Body of pancreas (tissue), 4 donors: ENCODE results near the gene RCAN2. TPM values are rescaled to one million over a fixed set of nuclear protein-coding genes. Genes with fewer than 3 reads are reported as not detected.
A peak's percentile ranks its signal among the peaks of the same experiment; 100 is the strongest.

Experiments used
- ATAC-seq: fragments of 150-250 bp; one replicate; pipeline ENCODE4 v1.9.1; 2016
- DNase-seq, 4 donors: peaks; one replicate each; pipeline ENCODE4 v3.0.0-alpha.2; 2019
- H3K27ac ChIP-seq, 4 donors: fragments of 200-600 bp; sonication (generic); 1 replicate in 3 of 4; 2 replicates in 1 of 4; pipeline versions ENCODE4 v1.5.1 to v1.6.1; 2016 to 2019; ENCODE audit warnings: mild to moderate bottlenecking in 1 of 4, mixed read lengths in 1 of 4, moderate library complexity in 1 of 4
- H3K27me3 ChIP-seq, 2 donors: fragments of 200-600 bp; sonication (generic); one replicate each; pipeline ENCODE4 v1.6.0; 2016; ENCODE audit warnings: mild to moderate bottlenecking in 1 of 2
- H3K36me3 ChIP-seq, 2 donors: fragments of 200-600 bp; sonication (generic); replicated peaks in 1 of 2; 2 replicates each; pipeline ENCODE4 v1.5.1; 2016; ENCODE audit warnings: low read depth in 2 of 2; ENCODE audit not compliant: insufficient read depth in 1 of 2
- H3K4me1 ChIP-seq: fragments of 200-600 bp; sonication (generic); one replicate; pipeline ENCODE4 v1.6.0; 2016
- H3K4me3 ChIP-seq, 2 donors: fragments of 200-600 bp; sonication (generic); 1 replicate in 1 of 2; 2 replicates in 1 of 2; pipeline ENCODE4 v1.5.1; 2016 to 2019
- H3K9me3 ChIP-seq, 3 donors: fragments of 200-600 bp; sonication (generic); 1 replicate in 2 of 3; 2 replicates in 1 of 3; pipeline ENCODE4 v1.5.1; 2016
- POLR2A ChIP-seq, 3 donors: fragments of 450-650 bp; IDR thresholded peaks; one replicate each; pipeline ENCODE4 v1.6.1; 2016; ENCODE audit warnings: antibody characterized with exemption in 3 of 3, mild to moderate bottlenecking in 2 of 3
- WGBS, 2 donors: methylation state at CpG; one replicate each; pipeline ENCODE4 v1.1.5; 2017; 5-methylcytosine and 5-hydroxymethylcytosine counted together
- intact Hi-C: fragments of 100-400 bp; cut with DNase I; formaldehyde crosslinking; loops from one replicate; pipeline ENCODE4 v1.15.1; 2023
- total RNA-seq, 2 donors: library from RNA; depleted of rRNA; stranded (reverse); fragments of >200 nt; gene quantifications; one replicate each; pipeline ENCODE4 v1.1.0, GENCODE V29; 2016
- TF ChIP-seq, protein P1 (sequence below), 7 experiments: fragments of 450-650 bp in 4 of 7; fragments of 200-600 bp in 3 of 7; sonication (generic) in 3 of 7; IDR thresholded peaks; one replicate each; pipeline ENCODE4 v1.5.1; 2016 to 2019; ENCODE audit warnings: antibody characterized with exemption in 7 of 7

RCAN2 gene
- total RNA-seq, 2 donors from 2014 or later, result 5.3 to 6.5 TPM

DNA sequence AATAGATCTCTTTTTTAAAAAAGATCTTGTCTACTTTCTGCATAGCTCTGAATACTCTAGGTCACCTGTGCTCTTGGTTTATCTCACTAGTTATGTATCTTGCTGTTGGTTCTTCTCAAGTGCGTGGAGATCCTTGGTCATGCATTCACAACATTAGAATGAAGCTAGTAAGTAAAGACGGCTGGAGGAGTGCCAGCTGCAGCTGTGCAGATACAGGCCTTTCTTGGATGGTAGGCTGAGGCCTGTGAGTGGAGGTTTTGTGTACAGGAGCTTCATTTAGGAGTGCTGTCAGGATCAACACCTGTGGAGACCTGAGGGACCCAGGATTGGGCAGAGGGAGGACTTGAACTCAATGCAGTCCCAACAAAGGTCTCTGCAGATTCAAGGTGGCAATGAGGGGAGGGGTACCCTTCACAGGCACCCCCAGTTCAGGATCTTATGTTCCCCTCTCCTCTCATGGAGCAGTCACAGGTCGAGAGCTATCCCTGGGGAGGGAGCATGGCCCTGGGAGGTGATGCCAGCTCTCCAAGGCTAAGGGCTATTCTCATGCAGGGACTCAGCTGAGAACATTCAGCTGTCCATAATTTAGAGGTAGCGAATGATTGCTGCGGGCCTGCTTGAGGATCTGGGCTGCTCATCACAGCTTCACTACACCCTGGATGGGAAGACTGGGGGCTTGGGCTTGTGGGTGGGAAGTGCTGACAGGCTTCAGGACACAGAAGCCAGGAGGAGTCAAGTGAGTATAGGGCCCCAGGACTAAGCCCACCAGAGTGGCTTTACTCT lies 221.6 kb downstream of the RCAN2 start:
- Histone ChIP-seq H3K27me3 (no peaks in the 10 kb centered on the region), H3K36me3 (no peaks in the 10 kb centered on the region), H3K27ac (no peak overlapping the region), H3K4me1 (peaks cover 12% of the 10 kb centered on the region), H3K4me3 (no peak overlapping the region), H3K9me3 (no peaks in the 10 kb centered on the region)
- 87 to 92% methylated on average over 2 to 4 of the region's 5 CpGs for WGBS, 2 donors
- ATAC-seq (no peak), DNase-seq (peak in 3 of 4 donors; percentile 13 to 36 (median 15))
- TF ChIP-seq, protein P1, sequence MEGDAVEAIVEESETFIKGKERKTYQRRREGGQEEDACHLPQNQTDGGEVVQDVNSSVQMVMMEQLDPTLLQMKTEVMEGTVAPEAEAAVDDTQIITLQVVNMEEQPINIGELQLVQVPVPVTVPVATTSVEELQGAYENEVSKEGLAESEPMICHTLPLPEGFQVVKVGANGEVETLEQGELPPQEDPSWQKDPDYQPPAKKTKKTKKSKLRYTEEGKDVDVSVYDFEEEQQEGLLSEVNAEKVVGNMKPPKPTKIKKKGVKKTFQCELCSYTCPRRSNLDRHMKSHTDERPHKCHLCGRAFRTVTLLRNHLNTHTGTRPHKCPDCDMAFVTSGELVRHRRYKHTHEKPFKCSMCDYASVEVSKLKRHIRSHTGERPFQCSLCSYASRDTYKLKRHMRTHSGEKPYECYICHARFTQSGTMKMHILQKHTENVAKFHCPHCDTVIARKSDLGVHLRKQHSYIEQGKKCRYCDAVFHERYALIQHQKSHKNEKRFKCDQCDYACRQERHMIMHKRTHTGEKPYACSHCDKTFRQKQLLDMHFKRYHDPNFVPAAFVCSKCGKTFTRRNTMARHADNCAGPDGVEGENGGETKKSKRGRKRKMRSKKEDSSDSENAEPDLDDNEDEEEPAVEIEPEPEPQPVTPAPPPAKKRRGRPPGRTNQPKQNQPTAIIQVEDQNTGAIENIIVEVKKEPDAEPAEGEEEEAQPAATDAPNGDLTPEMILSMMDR (IDR thresholded peaks at IDR 0.05), result no peak
- no peak for TF ChIP-seq POLR2A (IDR thresholded peaks at IDR 0.05)
- intact Hi-C loops, result no loop called here

DNA sequence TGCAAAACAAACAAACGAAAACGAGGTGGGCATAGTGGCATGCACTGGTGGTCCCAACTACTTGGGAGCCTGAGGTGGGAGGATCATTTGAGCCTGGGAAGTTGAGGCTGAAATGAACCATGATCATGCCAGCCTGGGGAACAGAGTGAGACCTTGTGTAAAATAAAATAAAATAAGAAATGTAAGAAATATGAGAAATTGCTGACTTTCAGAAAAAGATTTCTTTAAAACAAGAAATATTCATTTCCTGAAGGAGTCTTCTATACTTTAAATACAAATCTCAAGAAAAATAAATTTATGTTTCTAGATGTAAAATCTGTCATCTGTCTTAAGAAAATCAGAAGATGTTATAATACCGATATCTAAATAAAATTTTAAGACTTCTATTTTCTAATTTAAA lies 223.7 kb downstream of the RCAN2 start:
- Histone ChIP-seq H3K36me3 (no peaks in the 10 kb centered on the region), H3K4me3 (no peak overlapping the region), H3K4me1 (peaks cover 4% of the 10 kb centered on the region), H3K9me3 (no peaks in the 10 kb centered on the region), H3K27me3 (no peaks in the 10 kb centered on the region), H3K27ac (no peak overlapping the region)
- intact Hi-C loops, result no loop called here
- no peak for TF ChIP-seq POLR2A (IDR thresholded peaks at IDR 0.05)
- TF ChIP-seq, protein P1 (IDR thresholded peaks at IDR 0.05), result no peak
- 76% methylated on average over 3 of the region's 3 CpGs for WGBS, 2 donors
- no peak for ATAC-seq
- DNase-seq, result no peak

DNA sequence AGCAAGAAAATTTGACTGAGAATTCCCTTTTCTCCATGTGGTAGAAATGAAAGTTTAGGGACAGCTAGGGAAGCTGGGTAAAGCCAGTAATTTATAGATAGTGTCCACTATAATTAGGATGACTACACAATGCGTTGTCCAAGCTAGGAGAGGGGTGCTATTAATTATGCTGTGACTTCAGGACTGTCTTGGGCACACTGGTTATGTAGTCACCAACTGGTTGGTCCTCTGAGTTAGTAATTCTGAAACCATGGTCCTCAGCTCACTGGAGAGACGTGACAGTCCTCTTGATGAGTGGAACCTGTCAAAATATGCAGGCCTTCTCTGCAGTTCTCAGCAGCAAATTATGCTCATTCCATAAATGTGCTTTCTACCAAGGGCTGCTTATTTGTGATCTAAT lies 225.9 kb downstream of the RCAN2 start:
- Histone ChIP-seq H3K36me3 (no peaks in the 10 kb centered on the region), H3K4me3 (no peak overlapping the region), H3K4me1 (peaks cover 4% of the 10 kb centered on the region), H3K27me3 (no peaks in the 10 kb centered on the region), H3K27ac (no peak overlapping the region), H3K9me3 (no peaks in the 10 kb centered on the region)
- DNase-seq (no peak), ATAC-seq (no peak)
- WGBS, 2 donors, result 80 to 97% methylated on average over 2 of the region's 2 CpGs
- TF ChIP-seq, protein P1 (IDR thresholded peaks at IDR 0.05), result no peak
- no peak for TF ChIP-seq POLR2A (IDR thresholded peaks at IDR 0.05)
- intact Hi-C loops, result no loop called here

DNA sequence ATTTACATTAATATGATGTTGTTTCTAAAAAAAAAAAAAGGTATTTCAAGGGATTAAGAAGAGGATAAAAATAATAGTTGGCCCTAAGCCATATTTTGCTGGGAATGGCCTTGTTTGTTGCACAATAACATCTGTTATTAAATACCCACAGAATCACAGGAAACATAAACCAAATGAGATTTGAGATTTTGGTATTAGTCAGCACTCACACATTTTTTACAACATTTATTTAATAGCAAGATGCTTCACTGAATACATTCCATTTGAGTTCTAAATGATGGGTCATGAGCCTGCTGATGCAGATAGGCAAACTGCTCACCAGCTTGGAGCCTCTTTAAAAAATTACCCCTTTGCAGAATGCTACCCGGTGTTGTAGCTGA lies 227.6 kb downstream of the RCAN2 start:
- Histone ChIP-seq H3K9me3 (no peaks in the 10 kb centered on the region), H3K27ac (no peak overlapping the region), H3K4me3 (no peak overlapping the region), H3K4me1 (peaks cover 4% of the 10 kb centered on the region), H3K27me3 (no peaks in the 10 kb centered on the region), H3K36me3 (no peaks in the 10 kb centered on the region)
- intact Hi-C loops, result no loop called here
- no peak for TF ChIP-seq POLR2A (IDR thresholded peaks at IDR 0.05)
- TF ChIP-seq, protein P1 (IDR thresholded peaks at IDR 0.05), result no peak
- DNase-seq (no peak), ATAC-seq (peak; percentile 33)
- 50 to 58% methylated on average over 1 of the region's 1 CpG for WGBS, 2 donors
